Left colon (tissue), 2 donors: ENCODE data around the gene PPP2R2B. TPM values are rescaled to one million over a fixed set of nuclear protein-coding genes. Genes with fewer than 3 reads are reported as not detected.

Experiments used
- ATAC-seq: fragments of 200-7000 bp; cut with Tn5 transposase; one replicate; pipeline ENCODE4 v1.9.1; 2020; ENCODE audit warnings: mild to moderate bottlenecking, moderate library complexity
- DNase-seq, 2 donors: peaks; one replicate each; pipeline ENCODE4 v3.0.0-alpha.2; 2020
- intact Hi-C, 2 donors: fragments of 100-400 bp; cut with DNase I in 1 of 2; cut with micrococcal nuclease in 1 of 2; formaldehyde crosslinking; loops; one replicate each; pipeline versions ENCODE4 v1.11.2 to v1.14.0; 2022; cut with DNase I, micrococcal nuclease
- total RNA-seq, 2 donors: library from RNA; stranded (reverse); fragmentation: NEBNext Ultra II Directional; extraction: Animal tissue kit (Norgen Biotek cat#: 25700); gene quantifications; one replicate each; pipeline ENCODE4 v1.2.1, GENCODE V29; 2021
- donor health status: DM: no; HTN: no; CAD: no.
- donor health status: DM: yes; HTN: yes; CAD: no.

The PPP2R2B gene
- total RNA-seq, 2 donors from 2014 or later = 1.1 to 1.7 TPM

DNA sequence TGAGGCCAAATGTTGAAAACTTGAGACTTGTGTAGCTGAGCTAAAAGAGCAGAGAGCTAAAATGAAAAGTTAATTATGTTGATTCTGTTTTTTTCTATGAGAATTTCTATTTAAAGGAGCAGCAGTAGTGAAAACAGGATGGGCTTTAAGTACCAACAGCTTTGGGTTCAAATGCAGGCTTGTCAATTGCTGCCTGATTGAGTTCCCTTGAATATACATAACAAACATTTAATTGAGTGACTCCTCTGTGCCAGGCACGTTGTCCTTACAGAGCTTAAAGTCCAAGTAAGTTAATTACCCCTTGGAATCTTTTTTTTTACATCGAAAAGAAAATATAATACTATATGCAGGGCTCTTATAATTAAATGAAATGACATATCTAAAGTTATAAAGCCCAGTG, 38.5 kb downstream of the PPP2R2B start:
- ATAC-seq (no peak), DNase-seq (no peak)
- intact Hi-C loops = no loop called here

DNA sequence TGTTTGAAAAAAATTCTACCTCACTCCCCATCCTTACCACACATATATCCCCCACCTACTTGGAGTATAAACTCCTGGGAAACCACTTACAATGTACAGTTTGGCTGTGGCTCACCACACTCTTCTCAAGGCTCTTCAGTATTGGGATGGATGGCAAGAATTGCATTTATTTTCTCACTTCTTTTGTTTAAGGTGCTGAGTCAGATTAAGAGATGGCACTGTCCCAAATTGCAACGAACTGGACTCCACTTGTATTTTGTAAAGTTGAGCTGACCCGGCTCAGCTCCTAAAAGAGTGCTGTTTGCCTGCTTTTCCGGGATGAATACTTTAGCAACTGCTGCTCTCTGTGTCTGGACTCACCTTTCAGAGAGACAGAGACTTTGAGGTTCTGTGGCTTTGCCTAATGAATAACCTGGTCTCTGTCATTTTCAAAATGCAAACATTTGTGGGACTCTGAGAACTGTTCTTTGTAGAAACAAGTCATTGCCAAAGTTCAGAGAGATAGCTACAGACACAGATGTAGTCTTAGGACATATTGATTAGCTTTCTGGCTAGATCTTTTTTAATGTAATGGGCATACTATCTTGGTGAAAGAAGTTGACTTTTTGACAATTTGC, 42.2 kb downstream of the PPP2R2B start:
- intact Hi-C loops = no loop called here
- DNase-seq (no peak), ATAC-seq (no peak)

DNA sequence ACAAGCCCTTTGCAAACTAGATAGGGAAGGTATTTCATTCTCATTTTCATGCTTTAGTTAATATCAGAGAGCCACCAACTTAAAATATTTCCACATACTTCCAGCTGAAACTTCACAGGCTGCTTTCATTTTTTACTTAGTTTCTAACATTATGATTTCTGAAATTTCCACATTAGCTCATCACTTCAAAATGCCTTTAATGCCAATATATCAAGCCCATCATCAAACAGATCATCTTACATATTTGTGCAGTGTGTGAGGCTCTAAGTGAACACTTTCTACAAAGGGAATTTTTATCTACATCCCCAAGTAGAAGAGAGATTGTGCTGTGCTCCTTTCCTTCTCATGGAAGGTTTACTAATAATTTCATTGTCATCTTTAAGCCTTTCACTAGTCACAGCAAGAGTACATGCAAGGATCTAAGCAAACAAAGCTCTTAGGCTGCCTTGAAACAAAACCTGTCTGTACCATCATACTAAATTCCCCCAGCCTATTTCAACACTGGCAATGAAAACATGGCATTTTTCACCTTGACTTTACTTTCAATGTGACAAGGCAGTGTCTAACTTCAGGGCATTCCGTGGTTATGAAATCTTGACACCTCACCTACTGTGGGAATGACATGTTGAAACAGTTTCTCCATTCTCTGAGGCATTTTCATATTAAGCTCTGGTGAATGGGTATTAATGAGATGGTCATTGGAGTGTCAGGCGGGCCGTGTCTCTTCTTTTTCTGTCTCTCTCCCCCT, 45.4 kb downstream of the PPP2R2B start:
- DNase-seq (no peak), ATAC-seq (no peak)
- intact Hi-C loops = no loop called here

DNA sequence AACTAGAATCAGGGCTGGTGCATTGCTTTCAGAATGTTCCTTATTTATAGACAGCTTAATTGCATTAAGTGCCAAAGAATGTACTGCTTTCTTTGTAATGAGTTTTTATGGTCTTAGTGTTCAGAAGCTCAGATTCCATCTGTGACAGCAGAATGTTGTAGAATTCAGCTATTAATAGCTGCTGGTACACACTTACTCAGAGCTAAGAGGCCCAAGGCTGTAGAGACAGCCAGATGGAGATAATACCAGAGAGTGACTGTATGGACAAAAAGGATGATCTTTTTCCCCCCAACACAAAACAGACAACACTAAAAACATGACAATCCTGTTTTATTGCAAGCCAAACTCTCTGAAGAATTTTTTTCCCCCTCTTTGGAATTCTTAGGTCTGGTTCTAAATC, 50.2 kb downstream of the PPP2R2B start:
- no peak for DNase-seq
- intact Hi-C loops = no loop called here
- no peak for ATAC-seq

DNA sequence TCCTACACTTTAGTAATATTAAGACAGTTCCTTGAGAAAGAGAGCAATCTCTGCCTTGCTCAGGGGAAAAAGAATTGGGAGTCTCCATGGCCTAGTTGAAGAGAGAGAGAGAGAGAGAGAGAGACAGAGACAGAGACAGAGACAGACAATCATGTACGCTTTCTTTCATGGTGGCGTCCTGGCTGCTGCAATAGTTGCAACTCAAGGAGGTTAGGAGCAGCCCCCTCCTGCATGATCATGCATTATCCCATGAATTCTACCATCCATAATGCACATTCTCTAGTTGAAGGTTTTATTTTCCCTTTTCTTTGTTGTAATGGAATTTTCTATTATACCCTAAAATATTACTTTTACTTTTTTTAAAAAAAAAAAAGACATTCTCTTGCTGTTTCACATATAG, 50.7 kb downstream of the PPP2R2B start:
- ATAC-seq = no peak

DNA sequence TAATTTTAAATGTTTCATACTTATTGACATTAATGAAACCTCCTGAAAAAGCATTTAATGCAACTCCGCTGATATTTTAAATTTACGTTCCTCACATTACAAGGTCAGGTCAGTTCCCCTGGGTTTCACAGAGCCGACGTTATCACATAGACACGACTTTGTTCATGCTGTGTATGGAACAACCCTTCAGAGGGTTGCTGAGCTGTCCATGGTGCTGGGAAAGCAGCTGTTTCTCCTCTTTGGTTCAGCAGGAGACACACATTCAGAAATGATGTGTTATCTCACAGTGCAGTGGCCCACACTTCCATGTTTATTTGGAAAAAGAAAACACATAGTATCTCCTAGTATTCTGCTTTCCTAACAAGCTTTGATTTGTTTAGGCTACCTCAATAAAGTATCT, 53.5 kb downstream of the PPP2R2B start:
- DNase-seq = peak in 1 of 2 donors; percentile 4
- intact Hi-C loops = no loop called here
- ATAC-seq = no peak

More for the DNA sequence above, 50.7 kb downstream of the PPP2R2B start:
- no peak for DNase-seq
- intact Hi-C loops = no loop called here

DNA sequence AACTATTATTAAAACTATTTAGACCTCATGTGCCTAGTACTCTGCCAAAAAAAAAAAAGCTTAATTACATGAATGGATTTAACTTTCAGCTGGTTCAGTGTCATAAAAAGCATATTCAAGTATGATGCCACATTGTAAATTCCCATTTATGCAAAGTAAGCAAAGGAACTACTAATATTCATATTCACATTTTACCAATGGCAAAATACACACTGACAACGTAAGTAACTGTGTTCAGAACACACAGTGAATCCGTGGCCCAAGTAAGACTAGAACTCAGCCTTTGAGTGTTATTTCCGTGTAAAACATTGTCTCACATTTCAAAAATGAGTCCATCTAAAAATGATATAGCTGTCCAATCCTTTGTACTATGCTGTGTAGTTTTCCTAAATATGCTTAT, 56.8 kb downstream of the PPP2R2B start:
- intact Hi-C loops = no loop called here
- no peak for ATAC-seq
- no peak for DNase-seq

DNA sequence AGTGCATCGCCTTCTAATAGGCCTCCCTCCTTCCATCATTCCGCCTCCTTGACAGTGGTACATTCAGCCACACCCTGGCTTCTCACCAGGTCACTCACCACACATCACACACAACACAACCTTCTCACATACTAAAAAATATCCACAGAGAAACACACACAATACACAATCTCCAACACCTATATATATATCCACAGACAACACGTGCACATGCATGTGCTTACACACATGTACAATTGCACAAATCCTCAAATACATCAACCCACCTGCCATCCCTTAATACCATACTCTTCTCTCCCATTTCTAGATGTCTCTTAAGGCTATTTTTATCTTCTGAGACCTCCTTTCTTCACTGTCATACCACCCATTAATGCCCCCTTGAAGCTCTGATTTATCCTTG, 57.6 kb downstream of the PPP2R2B start:
- DNase-seq (no peak), ATAC-seq (no peak)
- intact Hi-C loops = no loop called here

DNA sequence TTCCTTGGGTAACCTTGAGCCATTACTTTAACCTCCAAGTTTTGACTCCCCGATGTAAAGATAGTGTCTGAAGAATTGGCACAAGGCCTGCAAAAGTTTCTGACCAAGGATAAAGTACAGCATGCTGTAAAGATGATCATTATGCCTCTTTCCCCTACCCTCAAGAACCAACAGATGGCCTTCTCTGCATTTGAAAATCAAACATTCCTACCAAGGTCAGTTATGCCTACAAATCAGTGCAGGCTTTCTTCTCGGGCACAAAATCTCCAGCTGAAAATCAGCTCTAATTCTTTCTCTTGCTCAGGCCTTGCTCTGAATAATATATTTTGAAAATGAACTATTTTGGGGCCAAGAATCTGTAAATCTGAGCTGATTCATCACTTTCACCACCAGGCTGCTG, 59.7 kb downstream of the PPP2R2B start:
- intact Hi-C loops = no loop called here
- no peak for ATAC-seq
- DNase-seq = no peak

DNA sequence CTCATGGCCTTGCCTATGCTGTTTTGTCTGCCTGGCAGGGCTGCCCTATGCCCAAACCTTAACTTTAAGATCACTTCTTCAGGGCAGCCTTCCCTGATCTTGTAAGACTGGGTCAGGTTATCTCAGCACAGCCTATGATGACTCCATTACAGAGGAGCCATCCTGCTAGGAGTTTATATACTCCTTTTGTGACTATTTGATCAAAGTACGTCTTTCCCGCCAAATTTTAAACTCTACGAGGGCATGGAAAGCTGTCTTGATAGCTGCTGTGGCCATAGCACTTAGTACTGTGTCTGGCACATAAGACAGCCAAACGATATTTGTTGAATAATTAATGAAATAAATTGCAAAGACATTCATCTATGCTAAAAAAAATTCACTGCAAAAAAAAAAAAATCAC, 60.6 kb downstream of the PPP2R2B start:
- intact Hi-C loops = no loop called here
- DNase-seq (no peak), ATAC-seq (no peak)

DNA sequence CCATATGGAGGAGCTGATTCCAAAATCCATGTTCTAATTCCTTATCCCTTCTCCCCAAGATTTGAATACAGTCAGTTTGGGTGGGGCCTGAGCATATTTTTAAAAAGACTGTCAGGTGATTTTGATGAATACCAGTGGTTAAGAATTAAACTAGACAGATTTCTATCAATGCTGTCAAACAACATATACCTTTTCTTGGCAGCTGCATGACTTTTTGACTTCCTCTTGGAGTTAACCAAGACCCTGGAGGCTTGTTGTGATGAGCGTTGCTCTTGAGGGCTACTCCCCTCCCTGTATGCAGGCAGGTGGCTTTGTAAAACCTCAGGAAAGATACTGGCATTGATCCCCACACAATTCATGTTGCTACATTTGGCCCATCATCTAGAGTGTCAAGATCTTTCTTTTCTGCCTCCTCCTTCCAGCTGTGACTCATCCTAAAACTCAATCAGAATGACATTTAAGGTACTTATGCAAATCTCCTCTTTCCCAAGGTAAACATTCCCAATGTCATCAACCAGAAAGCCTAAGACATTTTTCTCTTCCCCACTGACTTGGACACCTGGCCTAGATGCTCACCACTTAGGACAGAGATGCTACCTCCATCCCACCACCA, 61.7 kb downstream of the PPP2R2B start:
- DNase-seq (no peak), ATAC-seq (no peak)
- intact Hi-C loops = no loop called here

DNA sequence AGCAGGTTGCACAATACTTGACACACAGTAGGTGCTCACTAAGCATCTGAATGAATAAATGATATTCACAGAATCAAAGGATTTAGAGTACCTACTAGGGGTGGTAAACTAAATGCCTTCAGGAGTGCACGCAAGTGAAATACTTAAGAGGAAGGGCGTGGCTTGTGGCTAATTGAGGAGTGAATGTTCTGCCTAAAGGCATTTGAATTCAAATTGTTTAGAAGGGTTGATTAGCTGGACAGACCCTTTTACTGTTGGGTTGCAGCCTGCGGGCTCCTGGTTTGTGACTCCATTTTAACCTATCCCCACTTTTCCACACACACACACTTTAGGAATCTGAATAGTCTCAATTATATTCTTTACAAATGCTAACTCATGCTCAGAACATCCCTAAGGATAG, 63.1 kb downstream of the PPP2R2B start:
- intact Hi-C loops = no loop called here
- no peak for DNase-seq

DNA sequence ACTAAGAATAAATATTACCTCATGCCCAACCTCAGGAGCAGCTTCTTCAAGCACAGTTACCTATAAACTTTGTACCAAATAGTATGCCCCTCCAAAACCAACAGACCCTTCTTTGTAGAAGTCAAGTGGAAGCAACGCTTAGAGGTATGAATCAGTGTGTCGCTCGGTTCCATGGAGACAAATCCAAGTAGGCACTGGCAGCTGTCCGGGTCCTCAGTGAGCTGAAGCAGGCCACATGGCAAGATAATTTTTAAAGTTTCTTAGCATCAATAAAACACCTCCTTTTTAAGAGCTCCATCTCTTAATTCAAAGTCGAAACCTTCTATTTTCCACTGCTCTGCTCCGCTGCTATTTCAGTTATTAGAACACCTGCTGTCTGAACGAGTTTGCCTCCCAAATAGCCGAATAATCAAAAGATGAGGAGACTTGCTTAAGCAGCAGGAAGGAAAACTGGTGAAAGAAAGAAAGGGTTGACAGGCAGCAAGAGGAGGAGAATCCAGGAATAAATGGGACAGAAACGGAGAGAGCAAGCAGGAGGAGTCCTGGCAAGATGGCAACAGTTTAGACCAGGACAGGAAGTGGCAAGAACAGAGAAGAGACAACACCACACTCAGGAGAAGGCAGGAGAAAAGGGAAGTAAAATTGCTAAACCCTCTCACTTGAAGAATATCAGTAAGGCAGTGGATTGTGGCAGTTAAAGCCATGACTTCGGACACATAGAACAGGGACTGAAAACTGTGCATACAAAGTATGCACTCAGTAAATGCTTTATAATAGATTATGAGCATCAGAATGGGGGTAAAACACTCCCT, 65.0 kb downstream of the PPP2R2B start:
- DNase-seq (no peak), ATAC-seq (no peak)
- intact Hi-C loops = no loop called here

More for the DNA sequence above, 63.1 kb downstream of the PPP2R2B start:
- no peak for ATAC-seq

DNA sequence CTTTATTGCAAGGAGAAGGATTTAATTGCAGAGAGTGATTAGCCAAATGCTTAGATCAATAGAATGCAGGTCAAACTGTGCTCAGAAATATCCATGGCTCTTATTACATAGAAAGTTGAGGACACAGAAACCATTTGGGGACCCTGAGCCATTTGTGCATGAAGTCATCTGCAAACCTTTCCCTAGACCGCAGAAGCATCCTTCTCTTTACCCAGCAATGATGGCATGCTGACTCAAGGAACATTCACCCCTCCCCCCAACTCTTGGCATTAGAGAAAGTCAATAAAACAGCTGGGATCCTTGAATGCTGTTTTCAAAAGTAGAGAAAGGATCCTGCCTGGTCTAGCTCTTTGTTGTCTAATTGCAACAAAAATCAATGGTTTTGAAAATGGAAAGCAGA, 73.5 kb downstream of the PPP2R2B start:
- intact Hi-C loops = no loop called here
- no peak for ATAC-seq
- DNase-seq = no peak

DNA sequence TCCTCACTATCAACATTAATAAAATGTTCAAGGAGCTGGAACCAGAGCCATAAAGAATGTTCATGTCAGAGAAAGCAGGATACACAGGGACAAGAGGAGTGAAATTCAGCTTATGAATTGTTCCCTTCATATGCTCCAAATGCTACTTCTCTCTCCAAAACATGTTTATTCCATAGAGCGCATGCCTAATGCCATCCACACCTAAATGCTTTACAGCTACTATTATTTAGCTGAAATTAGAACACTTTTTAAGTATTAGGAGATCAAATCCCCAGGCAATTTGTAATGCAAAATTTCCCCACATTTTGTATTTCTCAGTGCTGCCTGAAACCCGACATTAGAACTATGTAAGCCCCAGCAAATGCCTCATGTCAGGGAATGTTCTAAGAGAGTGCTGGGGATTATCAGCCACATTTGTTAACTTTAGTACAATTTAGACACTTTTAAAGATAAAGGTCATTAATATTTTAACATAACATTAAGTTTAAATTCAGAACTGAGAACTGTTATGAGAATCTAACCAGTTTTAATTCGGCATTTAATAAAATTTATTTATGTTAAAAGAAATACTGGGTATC, 75.5 kb downstream of the PPP2R2B start:
- intact Hi-C loops = no loop called here
- DNase-seq (no peak), ATAC-seq (no peak)

DNA sequence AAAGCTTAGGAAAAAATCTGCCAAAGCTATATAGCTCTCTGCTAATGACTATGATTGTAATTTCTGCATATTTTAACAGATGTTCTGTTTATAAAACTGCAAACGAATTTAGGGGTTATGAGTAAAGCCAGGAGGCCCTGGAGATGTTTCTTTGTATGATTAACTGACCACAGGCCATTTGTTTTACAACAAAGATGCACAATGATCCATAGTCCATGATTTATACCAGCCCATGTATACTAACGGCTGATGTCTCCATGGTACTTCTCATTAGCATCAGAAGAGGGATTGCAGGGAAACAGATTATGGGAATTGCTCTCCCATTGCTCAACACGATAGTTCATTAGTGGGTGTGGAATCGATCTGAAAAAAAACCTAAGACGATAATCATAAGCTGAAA, 78.9 kb downstream of the PPP2R2B start:
- DNase-seq (no peak), ATAC-seq (no peak)
- intact Hi-C loops = no loop called here

DNA sequence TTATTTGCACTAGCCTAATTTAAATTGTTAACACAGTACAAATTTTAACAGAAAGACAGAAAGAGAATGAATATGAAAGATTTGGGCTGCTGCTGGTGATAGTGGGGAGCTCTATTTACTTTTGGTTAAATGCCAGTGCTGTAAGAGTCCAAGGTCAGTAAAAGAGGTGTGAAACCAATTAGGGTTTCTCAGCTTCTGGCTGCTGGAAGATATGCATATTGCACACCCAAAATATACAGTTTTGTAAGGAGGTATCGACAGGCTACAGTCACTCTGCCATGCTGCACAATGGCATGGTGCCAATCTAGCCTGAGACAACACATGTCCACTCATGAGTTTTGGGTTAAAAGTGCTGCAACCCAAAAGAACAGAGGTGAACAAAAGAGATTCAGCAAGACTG, 79.3 kb downstream of the PPP2R2B start:
- ATAC-seq = no peak
- intact Hi-C loops = no loop called here
- no peak for DNase-seq

DNA sequence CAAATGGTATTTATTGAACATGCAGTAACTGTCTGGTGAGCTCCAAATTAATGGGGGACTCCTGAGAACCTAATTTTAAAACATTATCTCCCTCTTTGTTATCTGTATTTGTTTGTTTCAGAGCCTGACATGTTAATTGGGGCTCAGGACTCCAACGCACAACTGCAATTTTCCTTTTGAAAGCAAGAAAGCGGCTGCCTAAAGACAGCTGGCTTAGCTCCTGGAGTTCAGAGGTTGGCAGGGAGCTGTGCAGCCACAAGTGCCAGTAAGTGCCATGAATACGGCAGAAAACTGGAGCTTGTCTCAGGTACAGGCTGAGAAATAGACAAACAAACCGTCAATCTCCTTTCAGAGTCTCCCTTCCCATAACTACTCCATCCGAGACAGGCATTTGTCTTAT, 80.9 kb downstream of the PPP2R2B start:
- DNase-seq = no peak
- intact Hi-C loops = no loop called here
- no peak for ATAC-seq

DNA sequence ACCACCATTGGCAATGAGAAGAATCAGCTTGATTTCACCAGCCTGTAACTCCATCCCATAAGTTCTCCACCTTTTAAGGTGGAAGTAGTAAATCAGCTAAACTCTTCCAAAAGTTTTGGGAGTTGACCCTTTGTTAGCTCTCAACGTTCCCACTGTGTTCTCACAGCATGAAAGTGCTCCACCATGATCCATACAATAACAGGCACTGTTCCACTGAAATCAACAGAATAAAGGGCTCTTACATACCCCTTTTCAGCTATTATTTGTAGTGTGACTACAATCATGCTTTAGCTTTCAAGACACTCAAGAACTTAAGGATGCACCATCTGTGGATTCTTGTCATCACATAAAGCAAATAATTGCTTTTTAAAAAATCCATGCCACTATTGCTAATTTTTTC, 81.6 kb downstream of the PPP2R2B start:
- intact Hi-C loops = no loop called here
- DNase-seq (no peak), ATAC-seq (no peak)
